Naive thymus-derived CD4-positive, alpha-beta T cell (primary cell): Measurements from ENCODE around the gene MFNG. TPM values are rescaled to one million over a fixed set of nuclear protein-coding genes. Genes with fewer than 3 reads are reported as not detected.

Experiments used
- ATAC-seq: fragments of 150-1000 bp; cut with Tn5 transposase; 2 replicates; pipeline ENCODE4 v1.10.0; 2021; ENCODE audit warnings: mild to moderate bottlenecking, moderate library complexity
- CTCF ChIA-PET: fragments of 350-600 bp; sonication (Branson Sonifier 250); formaldehyde crosslinking; loops from one replicate; lab custom pipeline; 2021; ENCODE audit warnings: antibody characterized with exemption; lab: Charles Lee
- POLR2A ChIA-PET: fragments of 350-600 bp; sonication (Branson Sonifier 250); formaldehyde crosslinking; loops from one replicate; lab custom pipeline; 2021; ENCODE audit warnings: antibody characterized with exemption, inconsistent platforms; lab: Charles Lee
- DNase-seq, 9 donors: peaks; one replicate each; pipeline versions ENCODE4 v3.0.0 to v3.0.0-alpha.2; 2020 to 2022; ENCODE audit warnings: mixed read lengths in 1 of 9
- H3K27ac ChIP-seq: one replicate; pipeline ENCODE4 v1.7.0; 2013; ENCODE audit warnings: mild to moderate bottlenecking, low read depth, low read length, moderate library complexity
- H3K27me3 ChIP-seq, 2 donors: one replicate each; pipeline ENCODE4 v1.7.0; 2013; ENCODE audit warnings: low read length in 2 of 2, mild to moderate bottlenecking in 2 of 2, moderate library complexity in 2 of 2; ENCODE audit not compliant: control insufficient read depth in 2 of 2, insufficient read depth in 2 of 2
- H3K36me3 ChIP-seq, 3 experiments: 1 replicate in 2 of 3; 2 replicates in 1 of 3; pipeline ENCODE4 v1.7.0; 2013; ENCODE audit warnings: low read length in 3 of 3, mild to moderate bottlenecking in 3 of 3, moderate library complexity in 1 of 3; ENCODE audit not compliant: insufficient read depth in 3 of 3, control insufficient read depth in 2 of 3
- H3K4me1 ChIP-seq, 2 donors: one replicate each; pipeline ENCODE4 v1.7.0; 2013; ENCODE audit warnings: low read length in 2 of 2, mild to moderate bottlenecking in 2 of 2, moderate library complexity in 1 of 2; ENCODE audit not compliant: control insufficient read depth in 2 of 2, insufficient read depth in 2 of 2
- H3K4me3 ChIP-seq: 2 replicates; pipeline ENCODE4 v1.7.0; 2013; ENCODE audit warnings: mild to moderate bottlenecking, low read length
- H3K9me3 ChIP-seq, 3 experiments: 1 replicate in 2 of 3; 2 replicates in 1 of 3; pipeline ENCODE4 v1.7.0; 2013; ENCODE audit warnings: low read length in 3 of 3; ENCODE audit not compliant: control insufficient read depth in 2 of 3
- H3K27ac Mint-ChIP-seq, 9 donors: one replicate each; pipeline ENCODE4 v1.8.0; 2020 to 2022; ENCODE audit warnings: mixed read lengths in 9 of 9, mild to moderate bottlenecking in 8 of 9, moderate library complexity in 5 of 9, inconsistent platforms in 2 of 9
- H3K27me3 Mint-ChIP-seq, 5 donors: one replicate each; pipeline ENCODE4 v1.8.0; 2021 to 2022; ENCODE audit warnings: mixed read lengths in 5 of 5, mild to moderate bottlenecking in 1 of 5
- H3K36me3 Mint-ChIP-seq, 5 donors: one replicate each; pipeline ENCODE4 v1.8.0; 2020 to 2022; ENCODE audit warnings: mixed read lengths in 5 of 5, mild to moderate bottlenecking in 3 of 5, inconsistent platforms in 1 of 5
- H3K4me1 Mint-ChIP-seq, 7 donors: one replicate each; pipeline ENCODE4 v1.8.0; 2020 to 2022; ENCODE audit warnings: mixed read lengths in 7 of 7, mild to moderate bottlenecking in 3 of 7, inconsistent platforms in 1 of 7
- H3K4me3 Mint-ChIP-seq, 10 donors: one replicate each; pipeline ENCODE4 v1.8.0; 2020 to 2022; ENCODE audit warnings: mild to moderate bottlenecking in 10 of 10, mixed read lengths in 10 of 10, moderate library complexity in 6 of 10, inconsistent platforms in 2 of 10
- H3K9me3 Mint-ChIP-seq, 11 donors: one replicate each; pipeline ENCODE4 v1.8.0; 2020 to 2022; ENCODE audit warnings: mixed read lengths in 11 of 11, mild to moderate bottlenecking in 4 of 11, inconsistent platforms in 1 of 11, moderate library complexity in 1 of 11
- intact Hi-C, 2 donors: fragments of 100-400 bp; cut with micrococcal nuclease; formaldehyde crosslinking; loops; one replicate each; pipeline ENCODE4 v1.15.1; 2023
- polyA plus RNA-seq, 2 donors: library from polyadenylated mRNA; unstranded; fragments of 300-500 nt; fragmentation: Illumina TruSeq; gene quantifications; one replicate each; pipeline ENCODE4 v1.2.3, GENCODE V29; 2021
- total RNA-seq, 6 experiments: library from RNA in 5 of 6; stranded (reverse) in 5 of 6; gene quantifications; 1 replicate in 5 of 6; 2 replicates in 1 of 6; pipeline ENCODE4 v1.2.3 and lab custom pipeline; 2021 to 2026

MFNG gene, protein sequence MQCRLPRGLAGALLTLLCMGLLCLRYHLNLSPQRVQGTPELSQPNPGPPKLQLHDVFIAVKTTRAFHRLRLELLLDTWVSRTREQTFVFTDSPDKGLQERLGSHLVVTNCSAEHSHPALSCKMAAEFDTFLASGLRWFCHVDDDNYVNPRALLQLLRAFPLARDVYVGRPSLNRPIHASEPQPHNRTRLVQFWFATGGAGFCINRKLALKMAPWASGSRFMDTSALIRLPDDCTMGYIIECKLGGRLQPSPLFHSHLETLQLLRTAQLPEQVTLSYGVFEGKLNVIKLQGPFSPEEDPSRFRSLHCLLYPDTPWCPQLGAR
- total RNA-seq (100 to 1,000 TPM; 146 to 223 (median 203) TPM), polyA plus RNA-seq (100 to 1,000 TPM; 350 to 449 TPM), total RNA-seq (lab: John Stamatoyannopoulos, UW) (108 reads per million, percentile 86 among the genes with 10 or more reads in this experiment)

DNA sequence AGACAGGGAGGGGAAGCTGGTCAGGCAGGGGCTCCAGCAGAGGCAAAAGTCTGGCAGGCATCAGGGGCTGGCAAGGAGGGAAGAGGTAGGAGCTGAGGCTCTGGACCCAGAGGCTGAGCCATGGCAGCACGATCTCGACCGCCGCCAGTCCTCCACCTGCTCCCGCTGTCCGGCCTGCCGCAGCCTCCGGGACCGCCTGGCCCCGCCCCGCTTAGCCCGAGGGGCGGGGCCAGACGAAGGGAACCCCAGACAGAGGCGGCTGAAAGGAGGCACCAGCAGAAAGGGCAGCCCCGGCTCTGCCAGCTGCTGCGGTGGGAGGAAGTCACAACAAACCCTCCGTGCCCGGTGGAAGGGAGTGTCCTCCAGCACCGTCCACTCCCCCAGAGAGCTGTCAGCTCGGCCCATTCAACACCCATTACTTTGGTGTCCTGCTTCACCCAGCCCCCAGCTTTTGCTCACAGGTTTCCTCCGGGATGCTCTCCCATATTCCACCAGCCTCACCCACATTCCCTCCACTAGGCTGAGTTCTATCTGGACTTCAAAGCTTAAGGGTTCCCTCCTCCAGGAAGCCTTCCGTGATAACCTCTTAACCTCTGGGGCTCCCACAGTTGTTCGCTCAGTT is at the start of gene MFNG:
Gene MFNG (minus strand): TSS at position 161 of the 622 bp plus-strand sequence. CDS start 207 bp downstream, outside the sequence.
- Mint-ChIP-seq H3K27ac (peak within 1 kb of the TSS; percentile 94 to 99 (median 98)), H3K4me3 (peak within 1 kb of the TSS; percentile 91 to 99 (median 96)), H3K4me1 (peaks cover 53 to 79% (median 68%) of the 10 kb centered on the region in 7 donors), H3K9me3 (peaks cover 0 to 9% (median 0%) of the 10 kb centered on the region in 11 donors), H3K27me3 (no peaks in the 10 kb centered on the region), H3K36me3 (peaks cover 0 to 24% (median 4%) of the 10 kb centered on the region in 5 donors)
- Histone ChIP-seq H3K9me3 (no peaks in the 10 kb centered on the region), H3K36me3 (peaks cover 0 to 32% (median 7%) of the 10 kb centered on the region in 3 experiments), H3K27ac (peak within 1 kb of the TSS; percentile 86), H3K27me3 (no peaks in the 10 kb centered on the region), H3K4me1 (peaks cover 25 to 57% of the 10 kb centered on the region in 2 donors), H3K4me3 (peak within 1 kb of the TSS; percentile 84)
- CTCF ChIA-PET: interaction anchor here (0.6 to 2.3 kb wide), 9 partner anchors 12 to 566 kb away, joined by 3 to 11 read pairs (median 5); partner anchors contain the start of gene GGA1
- intact Hi-C loops: loop anchor here (5.0 to 10.0 kb wide), 4 partner anchors 78 to 962 kb away; partner anchors contain the start of genes CDC42EP1 (in 1 of the 2) and EIF3D (in 1 of the 2)
- ATAC-seq: peak; percentile 81
- peak; percentile 57 to 82 (median 61) for DNase-seq
- POLR2A ChIA-PET: interaction anchor here (0.6 to 4.0 kb wide), 19 partner anchors 11 to 407 kb away, joined by 3 to 47 read pairs (median 4); partner anchors contain the start of genes CYTH4, GGA1 and RAC2

DNA sequence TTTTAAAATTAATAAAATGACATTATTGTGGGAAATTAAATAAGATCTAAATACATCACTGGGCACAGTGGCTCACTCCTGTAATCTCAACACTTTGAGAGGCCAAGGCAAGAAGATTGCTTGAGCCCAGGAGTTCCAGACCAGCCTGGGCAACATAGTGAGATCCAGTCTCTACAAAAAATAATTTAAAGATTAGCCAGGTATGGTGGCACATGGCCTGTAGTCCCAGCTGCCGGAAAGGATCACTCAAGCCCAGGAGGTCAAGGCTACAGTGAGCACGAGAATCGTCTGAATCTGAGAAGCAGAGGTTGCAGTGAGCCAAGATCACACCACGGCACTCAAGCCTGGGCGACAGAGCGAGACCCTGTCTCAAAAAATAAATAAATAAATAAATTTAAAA is 49.0 kb upstream of the MFNG start:
- POLR2A ChIA-PET: no interaction called here
- Histone ChIP-seq H3K36me3 (no peaks in the 10 kb centered on the region), H3K4me1 (peaks cover 8 to 14% of the 10 kb centered on the region in 2 donors), H3K9me3 (no peaks in the 10 kb centered on the region), H3K27me3 (peaks cover 0 to 3% of the 10 kb centered on the region in 2 donors), H3K27ac (no peak overlapping the region), H3K4me3 (no peak overlapping the region)
- Mint-ChIP-seq H3K36me3 (no peaks in the 10 kb centered on the region), H3K9me3 (no peaks in the 10 kb centered on the region), H3K27me3 (peaks cover 4 to 15% (median 8%) of the 10 kb centered on the region in 5 donors), H3K27ac (no peak overlapping the region), H3K4me3 (no peak overlapping the region), H3K4me1 (peaks cover 8 to 32% (median 12%) of the 10 kb centered on the region in 7 donors)
- CTCF ChIA-PET: no interaction called here
- DNase-seq: no peak
- no peak for ATAC-seq
- intact Hi-C loops: loop anchor here in 1 of 2 donors (10.0 kb wide), 1 partner anchor 270 kb away; the partner anchor contains the start of gene GCAT

DNA sequence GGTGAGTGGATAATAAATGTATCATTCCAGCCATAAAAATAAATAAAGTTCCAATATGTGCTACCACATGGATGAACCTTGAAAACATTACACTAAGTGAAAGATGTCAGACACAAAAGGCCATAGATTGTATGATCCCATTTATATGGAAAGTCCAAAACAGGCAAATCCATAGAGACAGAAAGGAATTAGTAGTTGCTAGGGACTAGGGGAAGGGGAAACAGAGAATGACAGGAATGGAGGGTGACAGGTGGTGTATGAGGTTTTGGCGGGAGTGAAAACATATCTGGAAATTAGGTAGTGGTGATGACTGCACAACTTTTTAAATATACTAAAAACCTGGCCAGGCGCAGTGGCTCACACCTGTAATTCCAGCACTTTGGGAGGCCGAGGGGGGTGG is 48.3 kb upstream of the MFNG start:
- ChIA-PET POLR2A (no interaction called here), CTCF (no interaction called here)
- H3K4me1 ChIP-seq: peaks cover 8 to 11% of the 10 kb centered on the region in 2 donors
- ATAC-seq (no peak), DNase-seq (no peak)
- no peaks in the 10 kb centered on the region for H3K27me3 ChIP-seq
- intact Hi-C loops: loop anchor here in 1 of 2 donors (10.0 kb wide), 1 partner anchor 270 kb away; the partner anchor contains the start of gene GCAT
- no peak overlapping the region for H3K27ac ChIP-seq
- no peaks in the 10 kb centered on the region for H3K9me3 ChIP-seq
- H3K4me1 Mint-ChIP-seq: peaks cover 13 to 37% (median 19%) of the 10 kb centered on the region in 7 donors
- no peak overlapping the region for H3K4me3 Mint-ChIP-seq
- peak overlapping the region in 3 of 9 donors; percentile 11 to 78 (median 11) for H3K27ac Mint-ChIP-seq
- H3K9me3 Mint-ChIP-seq: no peaks in the 10 kb centered on the region
- H3K4me3 ChIP-seq: no peak overlapping the region
- H3K36me3 Mint-ChIP-seq: no peaks in the 10 kb centered on the region
- peaks cover 4 to 14% (median 8%) of the 10 kb centered on the region in 5 donors for H3K27me3 Mint-ChIP-seq
- no peaks in the 10 kb centered on the region for H3K36me3 ChIP-seq

DNA sequence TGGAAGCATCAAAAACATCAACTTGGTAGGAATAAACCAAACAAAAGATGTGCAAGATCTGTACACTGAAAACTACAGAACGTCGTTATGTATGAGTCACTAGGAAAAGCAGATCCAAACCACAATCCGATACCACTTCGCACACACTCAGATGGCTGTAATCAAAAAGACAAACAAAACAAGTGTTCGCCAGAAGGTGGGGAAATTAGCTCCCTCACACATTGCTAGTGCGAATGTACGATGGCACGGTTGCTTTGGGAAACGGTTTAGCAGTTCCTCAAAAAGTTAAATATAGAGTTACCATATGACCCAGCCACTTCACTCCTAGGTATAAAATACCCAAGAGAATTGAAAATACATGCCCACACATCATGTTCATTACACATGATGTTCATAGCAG is 47.8 kb upstream of the MFNG start:
- Mint-ChIP-seq H3K27ac (peak overlapping the region in 2 of 9 donors; percentile 11 to 78), H3K27me3 (peaks cover 2 to 14% (median 6%) of the 10 kb centered on the region in 5 donors), H3K4me3 (no peak overlapping the region), H3K9me3 (no peaks in the 10 kb centered on the region), H3K36me3 (no peaks in the 10 kb centered on the region), H3K4me1 (peaks cover 10 to 35% (median 17%) of the 10 kb centered on the region in 7 donors)
- Histone ChIP-seq H3K27ac (no peak overlapping the region), H3K4me1 (peaks cover 6 to 7% of the 10 kb centered on the region in 2 donors), H3K4me3 (no peak overlapping the region), H3K9me3 (no peaks in the 10 kb centered on the region), H3K36me3 (no peaks in the 10 kb centered on the region), H3K27me3 (no peaks in the 10 kb centered on the region)
- no peak for ATAC-seq
- ChIA-PET CTCF (interaction anchor here (1.1 kb wide), 1 partner anchor 34 kb away, joined by 4 read pairs; no protein-coding TSS in a partner anchor), POLR2A (no interaction called here)
- no peak for DNase-seq
- intact Hi-C loops: loop anchor here in 1 of 2 donors (10.0 kb wide), 1 partner anchor 271 kb away; the partner anchor contains the start of gene GCAT

DNA sequence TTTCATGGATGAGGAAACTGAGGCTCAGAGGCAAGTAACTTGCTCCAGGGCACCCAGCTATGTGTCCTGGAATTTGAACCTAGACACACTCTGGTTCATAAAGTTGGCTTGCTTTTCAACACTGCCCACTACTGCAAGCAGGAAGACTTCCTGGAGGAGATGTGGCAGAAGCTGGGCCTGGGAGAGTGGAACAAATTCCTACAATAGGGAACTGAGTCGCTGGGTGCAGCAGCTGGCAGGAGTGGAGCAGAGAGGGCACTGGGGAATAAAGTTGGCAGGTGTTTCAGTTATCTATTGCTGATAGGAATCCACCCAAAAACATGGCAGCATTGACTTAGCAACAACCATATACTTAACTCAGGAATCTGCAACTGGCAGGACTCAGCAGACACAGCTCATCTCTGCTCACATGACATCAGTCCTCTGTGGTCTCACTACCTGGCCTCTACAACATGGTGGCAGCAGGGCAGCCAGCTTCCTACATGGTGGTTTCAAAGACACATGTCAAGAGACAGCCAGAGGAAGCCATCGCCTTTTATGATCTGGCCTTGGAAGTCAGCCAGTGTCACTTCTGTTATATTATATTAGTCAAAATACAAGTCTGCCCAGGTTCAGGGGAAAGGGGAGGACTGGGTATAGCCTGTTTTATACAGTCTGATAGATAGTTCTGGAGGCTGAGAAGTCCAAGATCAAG is 43.6 kb upstream of the MFNG start:
- intact Hi-C loops: loop anchor here in 1 of 2 donors (10.0 kb wide), 1 partner anchor 275 kb away; the partner anchor contains the start of gene GCAT
- ATAC-seq (peak; percentile 31), DNase-seq (no peak)
- H3K36me3 ChIP-seq: no peaks in the 10 kb centered on the region
- no peaks in the 10 kb centered on the region for H3K27me3 ChIP-seq
- POLR2A ChIA-PET: no interaction called here
- H3K4me1 ChIP-seq: no peaks in the 10 kb centered on the region
- H3K4me1 Mint-ChIP-seq: peaks cover 6 to 25% (median 8%) of the 10 kb centered on the region in 7 donors
- no peaks in the 10 kb centered on the region for H3K9me3 ChIP-seq
- peaks cover 0 to 15% (median 4%) of the 10 kb centered on the region in 5 donors for H3K27me3 Mint-ChIP-seq
- no peak overlapping the region for H3K27ac Mint-ChIP-seq
- H3K9me3 Mint-ChIP-seq: no peaks in the 10 kb centered on the region
- CTCF ChIA-PET: interaction anchor here (1.0 kb wide), 2 partner anchors 37 to 39 kb away, joined by 3 read pairs; no protein-coding TSS in a partner anchor
- no peak overlapping the region for H3K4me3 ChIP-seq
- no peaks in the 10 kb centered on the region for H3K36me3 Mint-ChIP-seq
- H3K4me3 Mint-ChIP-seq: no peak overlapping the region
- H3K27ac ChIP-seq: no peak overlapping the region
